WTC11 (cell line): Measurements from ENCODE around the gene DMPK. TPM values are rescaled to one million over a fixed set of nuclear protein-coding genes. Genes with fewer than 3 reads are reported as not detected.
A peak's percentile ranks its signal among the peaks of the same experiment; 100 is the strongest.

Experiments
- ATAC-seq: fragments of 200-7000 bp; cut with Tn5 transposase; 2 replicates; pipeline ENCODE4 v1.10.0; 2021; ENCODE audit warnings: mild to moderate bottlenecking, moderate library complexity
- CTCF ChIA-PET: fragments of 300-600 bp; sonication (Branson Sonifier 250); formaldehyde crosslinking; loops from one replicate; lab custom pipeline; 2021; ENCODE audit warnings: antibody characterized with exemption; lab: Charles Lee
- POLR2A ChIA-PET: fragments of 350-600 bp; sonication (Branson Sonifier 250); formaldehyde crosslinking; loops from one replicate; lab custom pipeline; 2021; ENCODE audit warnings: antibody characterized with exemption; lab: Charles Lee
- DNase-seq: peaks from one replicate; pipeline ENCODE4 v3.0.0; 2021; ENCODE audit warnings: low spot score
- H3K27ac Mint-ChIP-seq: 2 replicates; pipeline ENCODE4 v1.8.0; 2021; ENCODE audit warnings: mixed read lengths
- H3K27me3 Mint-ChIP-seq: 2 replicates; pipeline ENCODE4 v1.8.0; 2021; ENCODE audit warnings: low read depth, mild to moderate bottlenecking, moderate library complexity, mixed read lengths
- H3K36me3 Mint-ChIP-seq: 2 replicates; pipeline ENCODE4 v1.8.0; 2021; ENCODE audit warnings: mixed read lengths
- H3K4me1 Mint-ChIP-seq: 2 replicates; pipeline ENCODE4 v1.8.0; 2022; ENCODE audit warnings: mixed read lengths
- H3K4me3 Mint-ChIP-seq: 2 replicates; pipeline ENCODE4 v1.8.0; 2021; ENCODE audit warnings: mild to moderate bottlenecking, moderate library complexity, mixed read lengths
- H3K9me3 Mint-ChIP-seq: 2 replicates; pipeline ENCODE4 v1.8.0; 2021; ENCODE audit warnings: mixed read lengths
- ATF2 ChIP-seq: sonication (generic); formaldehyde crosslinking; IDR thresholded peaks from 2 replicates; pipeline ENCODE4 v1.8.1; 2022; ENCODE audit warnings: low read depth, missing genetic modification reagents, borderline replicate concordance
- E2F5 ChIP-seq: sonication (generic); formaldehyde crosslinking; IDR thresholded peaks from 2 replicates; pipeline ENCODE4 v1.8.1; 2022; ENCODE audit warnings: mild to moderate bottlenecking, moderate library complexity, missing genetic modification reagents
- ELF4 ChIP-seq: sonication (generic); formaldehyde crosslinking; IDR thresholded peaks from 2 replicates; pipeline ENCODE4 v1.8.1; 2022; ENCODE audit warnings: low read depth, mild to moderate bottlenecking, moderate library complexity, missing genetic modification reagents
- ESRRA ChIP-seq: sonication (generic); formaldehyde crosslinking; IDR thresholded peaks from 2 replicates; pipeline ENCODE4 v1.8.1; 2022; ENCODE audit warnings: mild to moderate bottlenecking, missing genetic modification reagents, borderline replicate concordance
- NFATC4 ChIP-seq: fragments of 250-450 bp; sonication (Bioruptor Pico); IDR thresholded peaks from 2 replicates; pipeline ENCODE4 v1.9.0; 2021; ENCODE audit warnings: mild to moderate bottlenecking
- OVOL2 ChIP-seq: fragments of 250-450 bp; sonication (Bioruptor Pico); IDR thresholded peaks from 2 replicates; pipeline ENCODE4 v1.9.0; 2021; ENCODE audit warnings: mild to moderate bottlenecking, borderline replicate concordance
- PRRX2 ChIP-seq: fragments of 250-450 bp; sonication (Bioruptor Pico); IDR thresholded peaks from 2 replicates; pipeline ENCODE4 v1.8.0; 2021; ENCODE audit warnings: mild to moderate bottlenecking
- SMAD3 ChIP-seq: sonication (generic); formaldehyde crosslinking; IDR thresholded peaks from 2 replicates; pipeline ENCODE4 v1.8.0; 2022; ENCODE audit warnings: missing genetic modification reagents, mild to moderate bottlenecking, borderline replicate concordance
- STAT6 ChIP-seq: sonication (generic); formaldehyde crosslinking; conservative IDR thresholded peaks from 2 replicates; pipeline ENCODE4 v1.8.1; 2023; ENCODE audit warnings: mild to moderate bottlenecking, low read depth, missing genetic modification reagents, moderate library complexity
- USF2 ChIP-seq: sonication (generic); formaldehyde crosslinking; IDR thresholded peaks from 2 replicates; pipeline ENCODE4 v1.8.1; 2023; ENCODE audit warnings: mild to moderate bottlenecking, missing genetic modification reagents, moderate library complexity
- ZNF121 ChIP-seq: sonication (generic); formaldehyde crosslinking; IDR thresholded peaks from 2 replicates; pipeline ENCODE4 v1.8.0; 2023; ENCODE audit warnings: missing genetic modification reagents
- ZNF317 ChIP-seq: sonication (generic); formaldehyde crosslinking; IDR thresholded peaks from 2 replicates; pipeline ENCODE4 v1.8.1; 2023; ENCODE audit warnings: low read depth, mild to moderate bottlenecking, moderate library complexity, missing genetic modification reagents, borderline replicate concordance
- total RNA-seq: library from RNA; stranded (reverse); gene quantifications from 3 replicates; pipeline ENCODE4 v1.2.3, GENCODE V29; 2021

The DMPK gene
- total RNA-seq, 1 experiment from 2014 or later = 42.7 TPM

- ATAC-seq = no peak
- CTCF ChIA-PET = interaction anchor here (0.6 to 7.2 kb wide), 13 partner anchors 12 to 97 kb away, joined by 3 to 135 read pairs (median 8); partner anchors contain the start of genes DMPK, DMWD and SIX5
- POLR2A ChIA-PET = interaction anchor here (1.0 to 4.0 kb wide), 5 partner anchors 15 to 123 kb away, joined by 3 to 47 read pairs (median 6); partner anchors contain the start of genes DMWD, FOXA3, QPCTL and SIX5
These were observed 32.0 kb upstream of the DMPK start for GRCh38 chr19:45814166-45814780.

GRCh38 chr19:45812297-45812696, 30.0 kb upstream of the DMPK start:
- H3K27me3 Mint-ChIP-seq = peaks cover 3% of the 10 kb centered on the region
- no peak for TF ChIP-seq E2F5 (CRISPR knock-in tag)
- H3K4me1 Mint-ChIP-seq = peaks cover 20% of the 10 kb centered on the region
- ChIA-PET CTCF (interaction anchor here (0.5 to 6.6 kb wide), 3 partner anchors 10 to 528 kb away, joined by 3 to 133 read pairs (median 11); partner anchors contain the start of gene SIX5), POLR2A (interaction anchor here (1.0 kb wide), 1 partner anchor 43 kb away, joined by 3 read pairs; the partner anchor contains the start of gene SIX5)
- H3K36me3 Mint-ChIP-seq = no peaks in the 10 kb centered on the region; the same call in 1 of the 2 replicates
- ATAC-seq (no peak), DNase-seq (no peak)
- H3K9me3 Mint-ChIP-seq = no peaks in the 10 kb centered on the region
- no peak overlapping the region for H3K4me3 Mint-ChIP-seq
- H3K27ac Mint-ChIP-seq = peak overlapping the region; percentile 82

More at GRCh38 chr19:45814166-45814780, 32.0 kb upstream of the DMPK start:
- TF ChIP-seq SMAD3 (CRISPR knock-in tag) (no peak), ESRRA (no peak), ZNF317 (CRISPR knock-in tag) (no peak), ELF4 (CRISPR knock-in tag) (no peak), USF2 (CRISPR knock-in tag) (no peak)
- peak overlapping the region; percentile 89 for H3K4me3 Mint-ChIP-seq
- H3K4me1 Mint-ChIP-seq = peaks cover 36% of the 10 kb centered on the region
- H3K36me3 Mint-ChIP-seq = no peaks in the 10 kb centered on the region; the same call in 1 of the 2 replicates
- no peaks in the 10 kb centered on the region; the same call in none of the 2 replicates for H3K27me3 Mint-ChIP-seq
- H3K27ac Mint-ChIP-seq = peak overlapping the region; percentile 45; the same call in 1 of the 2 replicates
- DNase-seq = no peak
- no peaks in the 10 kb centered on the region for H3K9me3 Mint-ChIP-seq

GRCh38 chr19:45809643-45810159, 27.4 kb upstream of the DMPK start:
- TF ChIP-seq NFATC4 (CRISPR knock-in tag) (no peak), ZNF121 (CRISPR knock-in tag) (peak; percentile 86), STAT6 (CRISPR knock-in tag) (no peak), PRRX2 (CRISPR knock-in tag) (no peak), ATF2 (no peak), OVOL2 (CRISPR knock-in tag) (no peak)
- H3K27ac Mint-ChIP-seq = peak overlapping the region; percentile 66

More at GRCh38 chr19:45809643-45810159, 27.4 kb upstream of the DMPK start:
- ATAC-seq (peak; percentile 55; the same call in 1 of the 2 replicates), DNase-seq (no peak)
- POLR2A ChIA-PET = no interaction called here
- Mint-ChIP-seq H3K9me3 (no peaks in the 10 kb centered on the region), H3K27me3 (peaks cover 19% of the 10 kb centered on the region), H3K36me3 (no peaks in the 10 kb centered on the region; the same call in 1 of the 2 replicates), H3K4me1 (peaks cover 19% of the 10 kb centered on the region), H3K4me3 (no peak overlapping the region)
- CTCF ChIA-PET = interaction anchor here (2.9 kb wide), 1 partner anchor 10 kb away, joined by 17 read pairs; no protein-coding TSS in a partner anchor
